ENCODE measurements around the gene PPFIBP1.

Gene PPFIBP1

GRCh38 chr12:27688671-27689070 is 164.7 kb downstream of the PPFIBP1 start:
- H3K4me3 ChIP-seq (replicated peaks in 1 of 2; ENCODE audit: low read depth in 2 of 2, low read length in 2 of 2) = no peak overlapping the region
- DNase-seq (ENCODE audit: low read depth in 2 of 2) = no peak
- no peak for TF ChIP-seq CTCF (IDR thresholded peaks at IDR 0.05; ENCODE audit: low read depth, low read length)

GRCh38 chr12:27689558-27690180 is 165.7 kb downstream of the PPFIBP1 start:
- TF ChIP-seq CTCF (IDR thresholded peaks at IDR 0.05; ENCODE audit: low read depth, low read length) = no peak
- no peak overlapping the region for H3K4me3 ChIP-seq (replicated peaks in 1 of 2; ENCODE audit: low read depth in 2 of 2, low read length in 2 of 2)
- DNase-seq (ENCODE audit: low read depth in 2 of 2) = no peak

GRCh38 chr12:27693403-27693802 is 169.4 kb downstream of the PPFIBP1 start:
- no peak for TF ChIP-seq CTCF (IDR thresholded peaks at IDR 0.05; ENCODE audit: low read depth, low read length)
- no peak for DNase-seq (ENCODE audit: low read depth in 2 of 2)
- no peak overlapping the region for H3K4me3 ChIP-seq (replicated peaks in 1 of 2; ENCODE audit: low read depth in 2 of 2, low read length in 2 of 2)

- no peak overlapping the region for H3K4me3 ChIP-seq (replicated peaks in 1 of 2; ENCODE audit: low read depth in 2 of 2, low read length in 2 of 2)
- TF ChIP-seq CTCF (IDR thresholded peaks at IDR 0.05; ENCODE audit: low read depth, low read length) = no peak
- DNase-seq (ENCODE audit: low read depth in 2 of 2) = peak in 1 of 2 donors; percentile 21
Observed at GRCh38 chr12:27695556-27696292, 171.7 kb downstream of the PPFIBP1 start.

- no peak within 1 kb of the TSS for H3K4me3 ChIP-seq (replicated peaks in 1 of 2; ENCODE audit: low read depth in 2 of 2, low read length in 2 of 2)
- no peak for DNase-seq (ENCODE audit: low read depth in 2 of 2)
- no peak for TF ChIP-seq CTCF (IDR thresholded peaks at IDR 0.05; ENCODE audit: low read depth, low read length)
Observed at GRCh38 chr12:27696293-27696652, 172.3 kb downstream of the PPFIBP1 start, which contains the start of gene REP15. TSS of gene REP15 (plus strand) at chr12:27696447. CDS start at chr12:27696563, 116 bp downstream.

- DNase-seq (ENCODE audit: low read depth in 2 of 2) = no peak
- TF ChIP-seq CTCF (IDR thresholded peaks at IDR 0.05; ENCODE audit: low read depth, low read length) = no peak
- no peak overlapping the region for H3K4me3 ChIP-seq (replicated peaks in 1 of 2; ENCODE audit: low read depth in 2 of 2, low read length in 2 of 2)
Observed at GRCh38 chr12:27696864-27697564, 173.0 kb downstream of the PPFIBP1 start.

All from cardiac fibroblast (primary cell).